GM23338 (cell line): ENCODE results near the gene CKS1B. TPM values are rescaled to one million over a fixed set of nuclear protein-coding genes. Genes with fewer than 3 reads are reported as not detected.

Experiments
- ATAC-seq: fragments of 200-7000 bp; cut with Tn5 transposase; 3 replicates; pipeline ENCODE4 v1.9.1; 2020
- DNase-seq: peaks from one replicate; pipeline ENCODE4 v3.0.0-alpha.2; 2015; ENCODE audit warnings: low spot score
- H2AFZ ChIP-seq: fragments of 200-600 bp; sonication (generic); 2 replicates; pipeline ENCODE4 v1.8.0; 2016; ENCODE audit warnings: antibody characterized with exemption, mild to moderate bottlenecking, moderate library complexity
- H3F3A ChIP-seq: fragments of 200-600 bp; sonication (generic); replicated peaks from 2 replicates; pipeline ENCODE4 v1.8.0; 2017; ENCODE audit warnings: antibody characterized with exemption, mixed run types, low read depth
- H3K27ac ChIP-seq: fragments of 200-600 bp; sonication (generic); 2 replicates; pipeline ENCODE4 v1.6.1; 2016; ENCODE audit warnings: low read depth
- H3K27me3 ChIP-seq: fragments of 200-600 bp; sonication (generic); 2 replicates; pipeline ENCODE4 v1.8.0; 2016; ENCODE audit warnings: mild to moderate bottlenecking, mixed run types, moderate library complexity; ENCODE audit not compliant: insufficient read depth
- H3K36me3 ChIP-seq: fragments of 200-600 bp; sonication (generic); 2 replicates; pipeline ENCODE4 v1.8.0; 2016; ENCODE audit warnings: mild to moderate bottlenecking; ENCODE audit not compliant: insufficient read depth
- H3K4me1 ChIP-seq: fragments of 200-600 bp; sonication (generic); 2 replicates; pipeline ENCODE4 v1.8.0; 2016; ENCODE audit warnings: mild to moderate bottlenecking, moderate library complexity; ENCODE audit not compliant: insufficient read depth
- H3K4me2 ChIP-seq: fragments of 200-600 bp; sonication (generic); 2 replicates; pipeline ENCODE4 v1.7.1; 2017; ENCODE audit warnings: mixed run types
- H3K4me3 ChIP-seq: fragments of 200-600 bp; sonication (generic); 2 replicates; pipeline ENCODE4 v1.6.1; 2016; ENCODE audit warnings: mixed run types
- H3K79me2 ChIP-seq: fragments of 200-600 bp; sonication (generic); replicated peaks from 2 replicates; pipeline ENCODE4 v1.8.0; 2017; ENCODE audit warnings: mild to moderate bottlenecking; ENCODE audit not compliant: insufficient read depth
- H3K9me2 ChIP-seq: fragments of 200-600 bp; sonication (generic); 2 replicates; pipeline ENCODE4 v1.8.0; 2017; ENCODE audit not compliant: insufficient read depth
- H4K20me1 ChIP-seq: fragments of 200-600 bp; sonication (generic); replicated peaks from 2 replicates; pipeline ENCODE4 v1.8.0; 2017; ENCODE audit warnings: mild to moderate bottlenecking; ENCODE audit not compliant: insufficient read depth
- H3K27ac Mint-ChIP-seq: 2 replicates; pipeline ENCODE4 v1.8.0; 2020; ENCODE audit warnings: inconsistent platforms, mild to moderate bottlenecking, moderate library complexity, mixed read lengths
- H3K27me3 Mint-ChIP-seq: 3 replicates; pipeline ENCODE4 v1.8.0; 2022; ENCODE audit warnings: low read depth, mild to moderate bottlenecking, moderate library complexity, mixed read lengths, inconsistent platforms; ENCODE audit not compliant: insufficient read depth, poor library complexity
- H3K36me3 Mint-ChIP-seq: 3 replicates; pipeline ENCODE4 v1.8.0; 2021; ENCODE audit warnings: low read depth, mild to moderate bottlenecking, inconsistent platforms, moderate library complexity, mixed read lengths
- H3K4me1 Mint-ChIP-seq: 3 replicates; pipeline ENCODE4 v1.8.0; 2020; ENCODE audit warnings: mild to moderate bottlenecking, inconsistent platforms, mixed read lengths
- H3K4me3 Mint-ChIP-seq: 3 replicates; pipeline ENCODE4 v1.8.0; 2021; ENCODE audit warnings: moderate library complexity, mild to moderate bottlenecking, inconsistent platforms, mixed read lengths
- H3K9me3 Mint-ChIP-seq: 3 replicates; pipeline ENCODE4 v1.8.0; 2020; ENCODE audit warnings: moderate library complexity, mild to moderate bottlenecking, inconsistent platforms, mixed read lengths
- CREB1 ChIP-seq: fragments of 250-450 bp; sonication (Bioruptor Pico); IDR thresholded peaks from 2 replicates; pipeline ENCODE4 v1.5.0; 2020; ENCODE audit warnings: low read depth, mild to moderate bottlenecking, moderate library complexity
- EZH2 ChIP-seq: fragments of 200-600 bp; sonication (generic); IDR thresholded peaks from one replicate; pipeline ENCODE4 v1.8.0; 2017; ENCODE audit warnings: antibody characterized with exemption, mild to moderate bottlenecking, low read depth; ENCODE audit not compliant: unreplicated experiment
- EZH2phosphoT487 ChIP-seq: fragments of 200-600 bp; sonication (generic); IDR thresholded peaks from one replicate; pipeline ENCODE4 v1.8.1; 2018; ENCODE audit warnings: antibody characterized with exemption; ENCODE audit not compliant: unreplicated experiment
- JUNB ChIP-seq: IDR thresholded peaks from one replicate; pipeline ENCODE4 v1.6.1; 2016; ENCODE audit warnings: antibody characterized with exemption; ENCODE audit not compliant: unreplicated experiment
- NANOG ChIP-seq: IDR thresholded peaks from 2 replicates; pipeline ENCODE4 v1.6.1; 2016; ENCODE audit warnings: antibody characterized with exemption, borderline replicate concordance
- POLR2AphosphoS5 ChIP-seq: IDR thresholded peaks from 2 replicates; pipeline ENCODE4 v1.6.1; 2016; ENCODE audit warnings: antibody characterized with exemption, low read depth
- STAT1 ChIP-seq: IDR thresholded peaks from one replicate; pipeline ENCODE4 v1.6.1; 2016; ENCODE audit warnings: antibody characterized with exemption; ENCODE audit not compliant: unreplicated experiment
- ZNF114 ChIP-seq: fragments of 250-450 bp; sonication (Bioruptor Pico); IDR thresholded peaks from 2 replicates; pipeline ENCODE4 v1.5.0; 2020; ENCODE audit warnings: mild to moderate bottlenecking, moderate library complexity
- ZNF331 ChIP-seq: fragments of 250-450 bp; sonication (Bioruptor Pico); IDR thresholded peaks from 2 replicates; pipeline ENCODE4 v1.5.0; 2020; ENCODE audit warnings: low read depth, mild to moderate bottlenecking, moderate library complexity
- ZNF462 ChIP-seq: fragments of 250-450 bp; sonication (Bioruptor Pico); IDR thresholded peaks from 2 replicates; pipeline ENCODE4 v1.5.0; 2020; ENCODE audit warnings: mild to moderate bottlenecking, moderate library complexity
- polyA plus RNA-seq: library from polyadenylated mRNA; unstranded; fragments of >200 nt; fragmentation: Nextera tagmentation; extraction: Ambion mirVana; gene quantifications from 2 replicates; pipeline ENCODE4 v1.2.1, GENCODE V29; 2016
- total RNA-seq: library from RNA; depleted of rRNA; stranded (reverse); fragments of >200 nt; shearing (Covaris generic); gene quantifications from 2 replicates; pipeline ENCODE4 v1.2.3, GENCODE V29; 2014
- TF ChIP-seq, protein P1 (sequence below), 2 experiments: fragments of 200-600 bp in 1 of 2; sonication (generic) in 1 of 2; conservative IDR thresholded peaks; 2 replicates each; pipeline versions ENCODE4 v1.5.1 to v1.6.1; 2016 to 2017; ENCODE audit warnings: antibody characterized with exemption in 2 of 2, low read depth in 2 of 2, mild to moderate bottlenecking in 2 of 2, moderate library complexity in 1 of 2
- TF ChIP-seq, protein P2 (sequence below): IDR thresholded peaks from one replicate; pipeline ENCODE4 v1.6.1; 2018; ENCODE audit warnings: antibody characterized with exemption; ENCODE audit not compliant: unreplicated experiment
- TF ChIP-seq, protein P3 (sequence below): IDR thresholded peaks from 2 replicates; pipeline ENCODE4 v1.6.1; 2016; ENCODE audit warnings: antibody characterized with exemption

The CKS1B gene
- total and polyA plus RNA-seq, 2 experiments from 2014 or later = 296 to 617 TPM

DNA sequence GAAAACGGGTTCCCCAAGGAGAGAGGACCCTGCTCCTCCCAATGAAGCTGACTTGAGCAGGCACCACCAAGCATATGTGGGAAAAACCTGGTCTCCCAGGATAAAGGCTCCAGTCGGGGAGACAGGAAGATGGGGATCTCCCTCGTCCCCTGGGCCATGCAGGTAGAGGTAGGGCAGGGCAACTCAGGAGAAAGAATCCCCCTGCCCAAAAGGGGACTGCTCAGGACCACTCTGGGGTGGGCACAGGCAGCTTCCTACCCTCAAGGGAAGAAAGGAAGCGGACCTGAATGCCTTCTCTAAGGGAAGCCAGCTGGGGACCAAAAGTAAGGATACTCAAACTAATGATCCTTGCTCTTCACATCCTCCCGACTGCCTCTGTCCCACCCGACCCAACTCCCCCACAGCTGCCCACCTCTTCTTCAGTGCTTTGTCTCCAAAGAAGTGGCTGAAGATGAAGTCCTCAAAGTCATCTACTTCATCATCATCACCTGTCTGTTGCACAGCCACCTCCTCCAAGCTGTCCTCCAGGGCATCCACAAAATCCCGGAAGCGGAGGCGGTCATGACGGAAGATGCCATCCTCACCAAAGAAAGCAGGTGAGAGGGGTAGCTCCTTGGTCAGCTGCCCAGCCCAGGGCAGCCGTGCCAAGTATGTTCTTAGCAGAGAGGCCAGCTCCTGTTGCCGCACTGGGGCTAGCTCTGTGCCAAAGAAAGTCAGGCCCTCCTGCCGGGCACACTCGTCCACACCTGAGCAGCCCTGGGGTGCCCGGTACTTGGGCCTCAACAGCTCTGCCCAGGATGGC is 29.1 kb upstream of the CKS1B start:
- Histone ChIP-seq H4K20me1 (no peaks in the 10 kb centered on the region), H3K79me2 (no peaks in the 10 kb centered on the region), H3K27ac (no peak overlapping the region), H2AFZ (no peak overlapping the region), H3K4me1 (peaks cover 6% of the 10 kb centered on the region), H3K9me2 (no peaks in the 10 kb centered on the region), H3K36me3 (no peaks in the 10 kb centered on the region), H3K27me3 (no peaks in the 10 kb centered on the region), H3F3A (no peaks in the 10 kb centered on the region), H3K4me3 (no peak overlapping the region), H3K4me2 (no peak overlapping the region)
- Mint-ChIP-seq H3K4me3 (no peak overlapping the region), H3K27me3 (peaks cover 11% of the 10 kb centered on the region), H3K9me3 (no peaks in the 10 kb centered on the region), H3K27ac (no peak overlapping the region), H3K4me1 (peaks cover 19% of the 10 kb centered on the region), H3K36me3 (no peaks in the 10 kb centered on the region; the same call in 2 of the 3 replicates)
- TF ChIP-seq ZNF462 (CRISPR knock-in tag) = no peak
- no peak for TF ChIP-seq ZNF331 (CRISPR knock-in tag)
- TF ChIP-seq EZH2 = no peak
- TF ChIP-seq CREB1 = no peak
- TF ChIP-seq, protein P1, sequence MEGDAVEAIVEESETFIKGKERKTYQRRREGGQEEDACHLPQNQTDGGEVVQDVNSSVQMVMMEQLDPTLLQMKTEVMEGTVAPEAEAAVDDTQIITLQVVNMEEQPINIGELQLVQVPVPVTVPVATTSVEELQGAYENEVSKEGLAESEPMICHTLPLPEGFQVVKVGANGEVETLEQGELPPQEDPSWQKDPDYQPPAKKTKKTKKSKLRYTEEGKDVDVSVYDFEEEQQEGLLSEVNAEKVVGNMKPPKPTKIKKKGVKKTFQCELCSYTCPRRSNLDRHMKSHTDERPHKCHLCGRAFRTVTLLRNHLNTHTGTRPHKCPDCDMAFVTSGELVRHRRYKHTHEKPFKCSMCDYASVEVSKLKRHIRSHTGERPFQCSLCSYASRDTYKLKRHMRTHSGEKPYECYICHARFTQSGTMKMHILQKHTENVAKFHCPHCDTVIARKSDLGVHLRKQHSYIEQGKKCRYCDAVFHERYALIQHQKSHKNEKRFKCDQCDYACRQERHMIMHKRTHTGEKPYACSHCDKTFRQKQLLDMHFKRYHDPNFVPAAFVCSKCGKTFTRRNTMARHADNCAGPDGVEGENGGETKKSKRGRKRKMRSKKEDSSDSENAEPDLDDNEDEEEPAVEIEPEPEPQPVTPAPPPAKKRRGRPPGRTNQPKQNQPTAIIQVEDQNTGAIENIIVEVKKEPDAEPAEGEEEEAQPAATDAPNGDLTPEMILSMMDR (conservative IDR thresholded peaks at IDR 0.05; ENCODE audit: low read depth in 2 of 2) = no peak
- TF ChIP-seq ZNF114 (CRISPR knock-in tag) = no peak
- no peak for TF ChIP-seq NANOG
- no peak for TF ChIP-seq POLR2AphosphoS5
- TF ChIP-seq JUNB = no peak
- no peak for TF ChIP-seq STAT1
- no peak for TF ChIP-seq EZH2phosphoT487
- TF ChIP-seq, protein P2, sequence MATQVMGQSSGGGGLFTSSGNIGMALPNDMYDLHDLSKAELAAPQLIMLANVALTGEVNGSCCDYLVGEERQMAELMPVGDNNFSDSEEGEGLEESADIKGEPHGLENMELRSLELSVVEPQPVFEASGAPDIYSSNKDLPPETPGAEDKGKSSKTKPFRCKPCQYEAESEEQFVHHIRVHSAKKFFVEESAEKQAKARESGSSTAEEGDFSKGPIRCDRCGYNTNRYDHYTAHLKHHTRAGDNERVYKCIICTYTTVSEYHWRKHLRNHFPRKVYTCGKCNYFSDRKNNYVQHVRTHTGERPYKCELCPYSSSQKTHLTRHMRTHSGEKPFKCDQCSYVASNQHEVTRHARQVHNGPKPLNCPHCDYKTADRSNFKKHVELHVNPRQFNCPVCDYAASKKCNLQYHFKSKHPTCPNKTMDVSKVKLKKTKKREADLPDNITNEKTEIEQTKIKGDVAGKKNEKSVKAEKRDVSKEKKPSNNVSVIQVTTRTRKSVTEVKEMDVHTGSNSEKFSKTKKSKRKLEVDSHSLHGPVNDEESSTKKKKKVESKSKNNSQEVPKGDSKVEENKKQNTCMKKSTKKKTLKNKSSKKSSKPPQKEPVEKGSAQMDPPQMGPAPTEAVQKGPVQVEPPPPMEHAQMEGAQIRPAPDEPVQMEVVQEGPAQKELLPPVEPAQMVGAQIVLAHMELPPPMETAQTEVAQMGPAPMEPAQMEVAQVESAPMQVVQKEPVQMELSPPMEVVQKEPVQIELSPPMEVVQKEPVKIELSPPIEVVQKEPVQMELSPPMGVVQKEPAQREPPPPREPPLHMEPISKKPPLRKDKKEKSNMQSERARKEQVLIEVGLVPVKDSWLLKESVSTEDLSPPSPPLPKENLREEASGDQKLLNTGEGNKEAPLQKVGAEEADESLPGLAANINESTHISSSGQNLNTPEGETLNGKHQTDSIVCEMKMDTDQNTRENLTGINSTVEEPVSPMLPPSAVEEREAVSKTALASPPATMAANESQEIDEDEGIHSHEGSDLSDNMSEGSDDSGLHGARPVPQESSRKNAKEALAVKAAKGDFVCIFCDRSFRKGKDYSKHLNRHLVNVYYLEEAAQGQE = no peak
- TF ChIP-seq, protein P3, sequence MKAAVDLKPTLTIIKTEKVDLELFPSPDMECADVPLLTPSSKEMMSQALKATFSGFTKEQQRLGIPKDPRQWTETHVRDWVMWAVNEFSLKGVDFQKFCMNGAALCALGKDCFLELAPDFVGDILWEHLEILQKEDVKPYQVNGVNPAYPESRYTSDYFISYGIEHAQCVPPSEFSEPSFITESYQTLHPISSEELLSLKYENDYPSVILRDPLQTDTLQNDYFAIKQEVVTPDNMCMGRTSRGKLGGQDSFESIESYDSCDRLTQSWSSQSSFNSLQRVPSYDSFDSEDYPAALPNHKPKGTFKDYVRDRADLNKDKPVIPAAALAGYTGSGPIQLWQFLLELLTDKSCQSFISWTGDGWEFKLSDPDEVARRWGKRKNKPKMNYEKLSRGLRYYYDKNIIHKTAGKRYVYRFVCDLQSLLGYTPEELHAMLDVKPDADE = no peak
- DNase-seq = no peak
- no peak for ATAC-seq
